AG09309 (cell line): ENCODE measurements around the gene ZNF544.

Experiments
- DNase-seq: peaks from one replicate; pipeline ENCODE4 v3.0.0-alpha.2; 2010; ENCODE audit warnings: low read depth
- H3K4me3 ChIP-seq: 2 replicates; pipeline ENCODE4 v1.5.1; 2011; ENCODE audit warnings: mild to moderate bottlenecking, low read depth, low read length, moderate library complexity; ENCODE audit not compliant: control insufficient read depth
- CTCF ChIP-seq: IDR thresholded peaks from 2 replicates; pipeline ENCODE4 v1.5.1; 2011; ENCODE audit warnings: mild to moderate bottlenecking, low read depth, low read length, inconsistent platforms; ENCODE audit not compliant: insufficient read depth, control insufficient read depth; ENCODE audit errors: missing control alignments

The ZNF544 gene

GRCh38 chr19:58279042-58279924, 50.6 kb downstream of the ZNF544 start:
- DNase-seq, result peak; percentile 10
- TF ChIP-seq CTCF, result no peak
- H3K4me3 ChIP-seq, result peak overlapping the region; percentile 95

GRCh38 chr19:58279925-58280316, 51.2 kb downstream of the ZNF544 start:
- TF ChIP-seq CTCF, result no peak
- no peak for DNase-seq
- peak overlapping the region; percentile 95; the same call in 1 of the 2 replicates for H3K4me3 ChIP-seq

GRCh38 chr19:58284199-58284598, 55.5 kb downstream of the ZNF544 start:
- H3K4me3 ChIP-seq, result no peak overlapping the region
- no peak for TF ChIP-seq CTCF
- no peak for DNase-seq

- H3K4me3 ChIP-seq, result no peak overlapping the region
- DNase-seq, result no peak
- TF ChIP-seq CTCF, result no peak
Measured at GRCh38 chr19:58291943-58292342, 63.2 kb downstream of the ZNF544 start.

GRCh38 chr19:58294743-58295374, 66.1 kb downstream of the ZNF544 start:
- no peak for DNase-seq
- no peak overlapping the region for H3K4me3 ChIP-seq
- no peak for TF ChIP-seq CTCF

GRCh38 chr19:58296104-58296503, 67.4 kb downstream of the ZNF544 start:
- H3K4me3 ChIP-seq, result no peak overlapping the region
- no peak for TF ChIP-seq CTCF
- peak; percentile 43 for DNase-seq

- no peak overlapping the region for H3K4me3 ChIP-seq
- DNase-seq, result no peak
Measured at GRCh38 chr19:58300620-58301019, 71.9 kb downstream of the ZNF544 start.

More at GRCh38 chr19:58300620-58301019, 71.9 kb downstream of the ZNF544 start:
- TF ChIP-seq CTCF, result no peak
